PC-9 (cell line): ENCODE results near the gene GAN. TPM values are rescaled to one million over a fixed set of nuclear protein-coding genes. Genes with fewer than 3 reads are reported as not detected.

Experiments used
- BruUV-seq: library from RNA; stranded (reverse); fragments of 400-500 nt; replicated peaks from 2 replicates; lab custom pipeline; 2021; lab: Mats Ljungman, UMichigan
- CTCF ChIA-PET: fragments of 300-600 bp; sonication (Branson Sonifier 250); formaldehyde crosslinking; loops from one replicate; lab custom pipeline; 2022; ENCODE audit warnings: antibody characterized with exemption; lab: Charles Lee
- POLR2A ChIA-PET: fragments of 300-600 bp; sonication (Branson Sonifier 250); formaldehyde crosslinking; loops from one replicate; lab custom pipeline; 2022; ENCODE audit warnings: antibody characterized with exemption; ENCODE audit not compliant: unreplicated experiment; lab: Charles Lee
- DNase-seq, 2 experiments: peaks; one replicate each; pipeline versions ENCODE4 v3.0.0 to v3.0.0-alpha.2; 2015 to 2022; ENCODE audit warnings: mixed read lengths in 1 of 2
- H2AFZ ChIP-seq: fragments of 200-600 bp; sonication (generic); 2 replicates; pipeline ENCODE4 v1.8.1; 2017; ENCODE audit warnings: antibody characterized with exemption
- H3F3A ChIP-seq: fragments of 200-600 bp; sonication (generic); 2 replicates; pipeline ENCODE4 v1.8.1; 2017; ENCODE audit warnings: antibody characterized with exemption, mild to moderate bottlenecking, low read depth; ENCODE audit not compliant: insufficient read depth
- H3K27ac ChIP-seq: fragments of 200-600 bp; sonication (generic); 2 replicates; pipeline ENCODE4 v1.6.1; 2016; ENCODE audit warnings: mixed run types
- H3K27me3 ChIP-seq: fragments of 200-600 bp; sonication (generic); 2 replicates; pipeline ENCODE4 v1.6.1; 2016; ENCODE audit warnings: low read depth, mixed run types; ENCODE audit not compliant: insufficient read depth
- H3K36me3 ChIP-seq: fragments of 200-600 bp; sonication (generic); 2 replicates; pipeline ENCODE4 v1.6.1; 2016; ENCODE audit warnings: low read depth, mixed run types
- H3K4me1 ChIP-seq: fragments of 200-600 bp; sonication (generic); replicated peaks from 2 replicates; pipeline ENCODE4 v1.6.1; 2016; ENCODE audit warnings: mixed run types; ENCODE audit not compliant: insufficient read depth
- H3K4me2 ChIP-seq: fragments of 200-600 bp; sonication (generic); 2 replicates; pipeline ENCODE4 v1.6.1; 2017; ENCODE audit warnings: mixed run types
- H3K4me3 ChIP-seq: fragments of 200-600 bp; sonication (generic); 2 replicates; pipeline ENCODE4 v1.6.1; 2016; ENCODE audit warnings: mixed run types
- H3K79me2 ChIP-seq: fragments of 200-600 bp; sonication (generic); 2 replicates; pipeline ENCODE4 v1.6.1; 2017; ENCODE audit warnings: low read depth, mixed run types
- H3K9me2 ChIP-seq: fragments of 200-600 bp; sonication (generic); 2 replicates; pipeline ENCODE4 v1.8.1; 2017; ENCODE audit warnings: mild to moderate bottlenecking; ENCODE audit not compliant: insufficient read depth
- H3K9me3 ChIP-seq: fragments of 200-600 bp; sonication (generic); 2 replicates; pipeline ENCODE4 v1.8.1; 2016; ENCODE audit warnings: low read depth; ENCODE audit not compliant: insufficient read depth
- H4K20me1 ChIP-seq: fragments of 200-600 bp; sonication (generic); 2 replicates; pipeline ENCODE4 v1.8.1; 2017; ENCODE audit not compliant: insufficient read depth
- CTCF ChIP-seq: fragments of 200-600 bp; sonication (generic); conservative IDR thresholded peaks from 2 replicates; pipeline ENCODE4 v1.6.1; 2017; ENCODE audit warnings: mixed run types, antibody characterized with exemption, mild to moderate bottlenecking, moderate library complexity
- EZH2 ChIP-seq: fragments of 200-600 bp; sonication (generic); IDR thresholded peaks from 2 replicates; pipeline ENCODE4 v1.8.0; 2017; ENCODE audit warnings: antibody characterized with exemption, low read depth
- intact Hi-C: fragments of 100-400 bp; cut with micrococcal nuclease; formaldehyde crosslinking; loops from one replicate; pipeline ENCODE4 v1.10.0; 2022; ENCODE audit not compliant: unreplicated experiment
- total RNA-seq: library from RNA; stranded (reverse); gene quantifications from 2 replicates; pipeline ENCODE4 v1.2.3, GENCODE V29; 2021

GAN gene
- total RNA-seq, 1 experiment from 2014 or later: 11.9 TPM

GRCh38 chr16:81319221-81319912, 4.6 kb downstream of the GAN start:
- H3K27me3 ChIP-seq: no peaks in the 10 kb centered on the region
- H3K4me2 ChIP-seq: peak overlapping the region; percentile 12
- H3K9me2 ChIP-seq: peaks cover 3% of the 10 kb centered on the region; the same call in 1 of the 2 replicates
- ChIA-PET CTCF (no interaction called here), POLR2A (interaction anchor here (0.6 kb wide), 1 partner anchor 13 kb away, joined by 7 read pairs; no protein-coding TSS in a partner anchor)
- BruUV-seq: no TSS peak
- intact Hi-C loops: loop anchor here (10.0 kb wide), 1 partner anchor 245 kb away; the partner anchor contains the start of gene C16orf46
- peaks cover 81% of the 10 kb centered on the region for H3K79me2 ChIP-seq
- H3K4me1 ChIP-seq: peaks cover 31% of the 10 kb centered on the region
- no peaks in the 10 kb centered on the region for H3K36me3 ChIP-seq
- no peaks in the 10 kb centered on the region for H3K9me3 ChIP-seq
- H3F3A ChIP-seq: 0 out of 2 replicates have a peak, but pooled peaks cover 14% of the 10 kb centered on the region
- H2AFZ ChIP-seq: no peak overlapping the region
- H3K4me3 ChIP-seq: no peak overlapping the region
- peak in 1 of 2 experiments; percentile 69 for DNase-seq
- TF ChIP-seq EZH2 (no peak), CTCF (no peak)
- peak overlapping the region; percentile 11; the same call in 1 of the 2 replicates for H3K27ac ChIP-seq
- 0 out of 2 replicates have a peak, but pooled peaks cover 18% of the 10 kb centered on the region for H4K20me1 ChIP-seq

- BruUV-seq: no TSS peak
- POLR2A ChIA-PET: no interaction called here
Observed at GRCh38 chr16:81321039-81321438, 6.3 kb downstream of the GAN start.

GRCh38 chr16:81321536-81321935, 6.8 kb downstream of the GAN start:
- Histone ChIP-seq H3K27me3 (no peaks in the 10 kb centered on the region), H3K9me3 (no peaks in the 10 kb centered on the region), H2AFZ (no peak overlapping the region), H4K20me1 (peaks cover 21% of the 10 kb centered on the region; the same call in 1 of the 2 replicates), H3K27ac (no peak overlapping the region), H3K4me3 (no peak overlapping the region), H3K79me2 (peaks cover 80% of the 10 kb centered on the region), H3K9me2 (peaks cover 3% of the 10 kb centered on the region; the same call in 1 of the 2 replicates), H3K4me1 (peaks cover 23% of the 10 kb centered on the region), H3F3A (0 out of 2 replicates have a peak, but pooled peaks cover 14% of the 10 kb centered on the region), H3K4me2 (no peak overlapping the region), H3K36me3 (no peaks in the 10 kb centered on the region)
- no TSS peak for BruUV-seq
- no peak for DNase-seq
- intact Hi-C loops: no loop called here
- TF ChIP-seq CTCF (no peak), EZH2 (no peak)
- POLR2A ChIA-PET: no interaction called here
- CTCF ChIA-PET: no interaction called here

More at GRCh38 chr16:81321039-81321438, 6.3 kb downstream of the GAN start:
- Histone ChIP-seq H3K9me2 (peaks cover 3% of the 10 kb centered on the region; the same call in 1 of the 2 replicates), H3F3A (0 out of 2 replicates have a peak, but pooled peaks cover 14% of the 10 kb centered on the region), H3K4me2 (no peak overlapping the region), H2AFZ (no peak overlapping the region), H3K9me3 (no peaks in the 10 kb centered on the region), H3K27ac (no peak overlapping the region), H4K20me1 (peaks cover 21% of the 10 kb centered on the region; the same call in 1 of the 2 replicates), H3K27me3 (no peaks in the 10 kb centered on the region), H3K4me3 (no peak overlapping the region), H3K4me1 (peaks cover 28% of the 10 kb centered on the region), H3K36me3 (no peaks in the 10 kb centered on the region), H3K79me2 (peaks cover 84% of the 10 kb centered on the region)
- CTCF ChIA-PET: no interaction called here
- TF ChIP-seq EZH2: no peak
- TF ChIP-seq CTCF: no peak
- DNase-seq: no peak
- intact Hi-C loops: no loop called here
